Measurements from ENCODE around the gene PLPP1. TPM values are rescaled to one million over a fixed set of nuclear protein-coding genes. Genes with fewer than 3 reads are reported as not detected.
"Not testable (repeated sequence)": the region's sequence is repeated elsewhere in the genome, so short reads cannot be mapped to it uniquely, and the experiment has no call there.

PLPP1 gene
- total RNA-seq, 1 donor from 2014 or later: 73.7 TPM

GRCh38 chr5:55509097-55509496, 25.7 kb downstream of the PLPP1 start:
- H3K27ac Mint-ChIP-seq (ENCODE audit: unreplicated experiment): no peak overlapping the region
- H3K4me3 Mint-ChIP-seq (ENCODE audit: unreplicated experiment): no peak overlapping the region
- TF ChIP-seq CTCF (IDR thresholded peaks at IDR 0.05): no peak
- no peak for DNase-seq (ENCODE audit: low spot score)
- no peaks in the 10 kb centered on the region for H3K9me3 Mint-ChIP-seq (ENCODE audit: low read depth)
- peaks cover 44% of the 10 kb centered on the region for H3K4me1 Mint-ChIP-seq (ENCODE audit: low read depth)
- H3K36me3 Mint-ChIP-seq (ENCODE audit: low read depth): peaks cover 1% of the 10 kb centered on the region
- no peaks in the 10 kb centered on the region for H3K27me3 Mint-ChIP-seq (ENCODE audit: low read depth)

- DNase-seq (ENCODE audit: low spot score): no peak
- no peak overlapping the region for H3K27ac Mint-ChIP-seq (ENCODE audit: unreplicated experiment)
- no peak for TF ChIP-seq CTCF (IDR thresholded peaks at IDR 0.05)
- peaks cover 50% of the 10 kb centered on the region for H3K4me1 Mint-ChIP-seq (ENCODE audit: low read depth)
- H3K27me3 Mint-ChIP-seq (ENCODE audit: low read depth): no peaks in the 10 kb centered on the region
- H3K4me3 Mint-ChIP-seq (ENCODE audit: unreplicated experiment): no peak overlapping the region
- no peaks in the 10 kb centered on the region for H3K9me3 Mint-ChIP-seq (ENCODE audit: low read depth)
- peaks cover 1% of the 10 kb centered on the region for H3K36me3 Mint-ChIP-seq (ENCODE audit: low read depth)
Measured at GRCh38 chr5:55507574-55507973, 27.2 kb downstream of the PLPP1 start.

GRCh38 chr5:55505711-55506110, 29.1 kb downstream of the PLPP1 start:
- not testable (repeated sequence) for H3K36me3 Mint-ChIP-seq (ENCODE audit: low read depth); H3K4me3 Mint-ChIP-seq (ENCODE audit: unreplicated experiment); H3K9me3 Mint-ChIP-seq (ENCODE audit: low read depth); H3K27me3 Mint-ChIP-seq (ENCODE audit: low read depth); H3K27ac Mint-ChIP-seq (ENCODE audit: unreplicated experiment); DNase-seq (ENCODE audit: low spot score)
- H3K4me1 Mint-ChIP-seq (ENCODE audit: low read depth): peaks cover 49% of the 10 kb centered on the region

GRCh38 chr5:55503917-55504316, 30.8 kb downstream of the PLPP1 start:
- H3K36me3 Mint-ChIP-seq (ENCODE audit: low read depth); DNase-seq (ENCODE audit: low spot score); H3K27me3 Mint-ChIP-seq (ENCODE audit: low read depth); H3K4me3 Mint-ChIP-seq (ENCODE audit: unreplicated experiment); H3K27ac Mint-ChIP-seq (ENCODE audit: unreplicated experiment); H3K9me3 Mint-ChIP-seq (ENCODE audit: low read depth): not testable (repeated sequence)
- H3K4me1 Mint-ChIP-seq (ENCODE audit: low read depth): peaks cover 43% of the 10 kb centered on the region

- H3K36me3 Mint-ChIP-seq (ENCODE audit: low read depth): no peaks in the 10 kb centered on the region
- H3K27ac Mint-ChIP-seq (ENCODE audit: unreplicated experiment): no peak overlapping the region
- DNase-seq (ENCODE audit: low spot score): no peak
- no peaks in the 10 kb centered on the region for H3K27me3 Mint-ChIP-seq (ENCODE audit: low read depth)
- TF ChIP-seq CTCF (IDR thresholded peaks at IDR 0.05): no peak
- no peaks in the 10 kb centered on the region for H3K9me3 Mint-ChIP-seq (ENCODE audit: low read depth)
- H3K4me1 Mint-ChIP-seq (ENCODE audit: low read depth): peaks cover 50% of the 10 kb centered on the region
- no peak overlapping the region for H3K4me3 Mint-ChIP-seq (ENCODE audit: unreplicated experiment)
Measured at GRCh38 chr5:55502759-55503158, 32.0 kb downstream of the PLPP1 start.

GRCh38 chr5:55498457-55498856, 36.3 kb downstream of the PLPP1 start:
- Mint-ChIP-seq H3K27me3 (ENCODE audit: low read depth) (no peaks in the 10 kb centered on the region), H3K27ac (ENCODE audit: unreplicated experiment) (no peak overlapping the region), H3K9me3 (ENCODE audit: low read depth) (no peaks in the 10 kb centered on the region), H3K4me1 (ENCODE audit: low read depth) (peaks cover 35% of the 10 kb centered on the region), H3K4me3 (ENCODE audit: unreplicated experiment) (no peak overlapping the region), H3K36me3 (ENCODE audit: low read depth) (no peaks in the 10 kb centered on the region)
- DNase-seq (ENCODE audit: low spot score): no peak
- TF ChIP-seq CTCF (IDR thresholded peaks at IDR 0.05): no peak
